ENCODE results near the gene SEPTIN5.

The SEPTIN5 gene

GRCh38 chr22:19759427-19760057, 45.2 kb downstream of the SEPTIN5 start:
- Histone ChIP-seq H3K9ac (ENCODE audit: low read length) (no peak overlapping the region), H3K4me2 (ENCODE audit: low read length) (no peak overlapping the region), H3K79me2 (ENCODE audit: low read length) (no peaks in the 10 kb centered on the region), H3K27me3 (ENCODE audit: low read depth, low read length) (no peaks in the 10 kb centered on the region), H2AFZ (ENCODE audit: low read depth, low read length) (no peak overlapping the region), H3K9me3 (ENCODE audit: insufficient read depth, low read length) (no peaks in the 10 kb centered on the region), H4K20me1 (ENCODE audit: insufficient read depth, low read length) (no peaks in the 10 kb centered on the region), H3K27ac (ENCODE audit: low read length) (no peak overlapping the region), H3K4me3 (ENCODE audit: low read length) (no peak overlapping the region), H3K36me3 (replicated peaks; ENCODE audit: low read depth, low read length) (no peaks in the 10 kb centered on the region), H3K4me1 (ENCODE audit: low read length) (peaks cover 5% of the 10 kb centered on the region)
- TF ChIP-seq EZH2phosphoT487 (IDR thresholded peaks at IDR 0.05; ENCODE audit: low read depth) (no peak), CTCF (IDR thresholded peaks at IDR 0.05; ENCODE audit: low read depth, low read length) (no peak)

GRCh38 chr22:19760058-19760950, 46.0 kb downstream of the SEPTIN5 start, which contains the start of gene TBX1:
Gene TBX1, plus strand, starts transcription at chr22:19760778. Its CDS starts 66 bp downstream, at chr22:19760844.
- peaks cover 5% of the 10 kb centered on the region for H3K4me1 ChIP-seq (ENCODE audit: low read length)
- no peaks in the 10 kb centered on the region for H3K27me3 ChIP-seq (ENCODE audit: low read depth, low read length)
- no peak within 1 kb of the TSS for H3K9ac ChIP-seq (ENCODE audit: low read length)
- no peak within 1 kb of the TSS for H3K4me3 ChIP-seq (ENCODE audit: low read length)
- no peak for TF ChIP-seq CTCF (IDR thresholded peaks at IDR 0.05; ENCODE audit: low read depth, low read length)
- TF ChIP-seq EZH2phosphoT487 (IDR thresholded peaks at IDR 0.05; ENCODE audit: low read depth), result no peak
- H2AFZ ChIP-seq (ENCODE audit: low read depth, low read length), result no peak within 1 kb of the TSS
- no peak within 1 kb of the TSS for H3K27ac ChIP-seq (ENCODE audit: low read length)
- H4K20me1 ChIP-seq (ENCODE audit: insufficient read depth, low read length), result no peaks in the 10 kb centered on the region
- no peaks in the 10 kb centered on the region for H3K79me2 ChIP-seq (ENCODE audit: low read length)
- H3K9me3 ChIP-seq (ENCODE audit: insufficient read depth, low read length), result no peaks in the 10 kb centered on the region
- no peaks in the 10 kb centered on the region for H3K36me3 ChIP-seq (replicated peaks; ENCODE audit: low read depth, low read length)
- no peak within 1 kb of the TSS for H3K4me2 ChIP-seq (ENCODE audit: low read length)

GRCh38 chr22:19760951-19761724, 46.8 kb downstream of the SEPTIN5 start:
- Histone ChIP-seq H3K27ac (ENCODE audit: low read length) (no peak overlapping the region), H3K79me2 (ENCODE audit: low read length) (no peaks in the 10 kb centered on the region), H3K4me2 (ENCODE audit: low read length) (no peak overlapping the region), H3K4me1 (ENCODE audit: low read length) (peaks cover 5% of the 10 kb centered on the region), H3K4me3 (ENCODE audit: low read length) (no peak overlapping the region), H3K9ac (ENCODE audit: low read length) (no peak overlapping the region), H2AFZ (ENCODE audit: low read depth, low read length) (no peak overlapping the region), H3K36me3 (replicated peaks; ENCODE audit: low read depth, low read length) (no peaks in the 10 kb centered on the region), H3K27me3 (ENCODE audit: low read depth, low read length) (no peaks in the 10 kb centered on the region), H4K20me1 (ENCODE audit: insufficient read depth, low read length) (no peaks in the 10 kb centered on the region), H3K9me3 (ENCODE audit: insufficient read depth, low read length) (no peaks in the 10 kb centered on the region)
- TF ChIP-seq EZH2phosphoT487 (IDR thresholded peaks at IDR 0.05; ENCODE audit: low read depth) (no peak), CTCF (IDR thresholded peaks at IDR 0.05; ENCODE audit: low read depth, low read length) (no peak)
